GM12878 (cell line): ENCODE data around the gene PDE3B. TPM values are rescaled to one million over a fixed set of nuclear protein-coding genes. Genes with fewer than 3 reads are reported as not detected.

Experiments used
- ATAC-seq: fragments of 200-7000 bp; cut with Tn5 transposase; 3 replicates; pipeline ENCODE4 v1.9.1; 2020; ENCODE audit warnings: mild to moderate bottlenecking, moderate library complexity
- BruUV-seq: library from RNA; stranded (reverse); fragments of 400-500 nt; replicated peaks from 2 replicates; lab custom pipeline; 2021; lab: Mats Ljungman, UMichigan
- CTCF ChIA-PET: fragments of 300-600 bp; sonication (Branson Sonifier 250); formaldehyde crosslinking; extraction: SDS; loops from one replicate; lab custom pipeline; 2021; ENCODE audit warnings: inconsistent platforms; lab: Yijun Ruan, JAX
- POLR2A ChIA-PET: fragments of 350-600 bp; formaldehyde crosslinking; extraction: SDS; loops from one replicate; lab custom pipeline; 2021; ENCODE audit warnings: inconsistent platforms; lab: Charles Lee
- RAD21 ChIA-PET: fragments of 300-600 bp; sonication (Branson Sonifier 250); formaldehyde crosslinking; loops from one replicate; lab custom pipeline; 2023; ENCODE audit warnings: antibody characterized with exemption; ENCODE audit not compliant: unreplicated experiment; lab: Charles Lee
- SMC1A ChIA-PET: fragments of 300-600 bp; sonication (Branson Sonifier 250); formaldehyde crosslinking; loops from one replicate; lab custom pipeline; 2023; ENCODE audit not compliant: unreplicated experiment, uncharacterized antibody; lab: Charles Lee
- DNase-seq: peaks from one replicate; pipeline ENCODE4 v3.0.0-alpha.2; 2011; ENCODE audit warnings: low read depth, low spot score
- FAIRE-seq: peaks from 3 replicates; lab custom pipeline; 2011; peaks lifted over from hg19 to GRCh38; lab: Jason Lieb, UNC
- H2AFZ ChIP-seq: 2 replicates; pipeline ENCODE4 v1.6.0; 2011; ENCODE audit warnings: low read depth, low read length, control low read depth; ENCODE audit not compliant: control insufficient read depth
- H3K27ac ChIP-seq: 2 replicates; pipeline ENCODE4 v1.5.1; 2011; ENCODE audit warnings: control low read depth; ENCODE audit not compliant: control insufficient read depth, insufficient read depth
- H3K27me3 ChIP-seq, 2 experiments: replicated peaks in 1 of 2; 2 replicates each; pipeline versions ENCODE4 v1.6.0 to v1.6.1; 2011; ENCODE audit warnings: low read length in 1 of 2; ENCODE audit not compliant: control insufficient read depth in 2 of 2, insufficient read depth in 2 of 2
- H3K36me3 ChIP-seq, 2 experiments: 2 replicates each; pipeline ENCODE4 v1.5.1; 2011; ENCODE audit warnings: low read length in 1 of 2; ENCODE audit not compliant: control insufficient read depth in 2 of 2, insufficient read depth in 2 of 2
- H3K4me1 ChIP-seq: 2 replicates; pipeline ENCODE4 v1.6.1; 2011; ENCODE audit warnings: mild to moderate bottlenecking, low read length, moderate library complexity, mixed read lengths; ENCODE audit not compliant: control insufficient read depth, insufficient read depth
- H3K4me2 ChIP-seq: 2 replicates; pipeline ENCODE4 v1.6.0; 2011; ENCODE audit warnings: control low read depth; ENCODE audit not compliant: control insufficient read depth, insufficient read depth
- H3K4me3 ChIP-seq: fragments of 200-600 bp; sonication (generic); 2 replicates; pipeline ENCODE4 v1.5.1; 2016
- H3K79me2 ChIP-seq: 2 replicates; pipeline ENCODE4 v1.6.0; 2011; ENCODE audit warnings: low read length; ENCODE audit not compliant: control insufficient read depth, insufficient read depth
- H3K9ac ChIP-seq: 2 replicates; pipeline ENCODE4 v1.8.0; 2011; ENCODE audit warnings: low read length, control low read depth, mixed read lengths; ENCODE audit not compliant: control insufficient read depth, insufficient read depth
- H3K9me3 ChIP-seq: replicated peaks from 3 replicates; pipeline ENCODE4 v1.5.1; 2011; ENCODE audit warnings: mild to moderate bottlenecking, low read length; ENCODE audit not compliant: control insufficient read depth, insufficient read depth
- H4K20me1 ChIP-seq: 2 replicates; pipeline ENCODE4 v1.6.0; 2011; ENCODE audit not compliant: control insufficient read depth, insufficient read depth
- BCL11A ChIP-seq: IDR thresholded peaks from 2 replicates; pipeline ENCODE4 v1.6.1; 2011; ENCODE audit warnings: low read depth, low read length
- CBX5 ChIP-seq: sonication (generic); IDR thresholded peaks from 2 replicates; pipeline ENCODE4 v1.6.1; 2016; ENCODE audit warnings: low read depth, moderate library complexity, mild to moderate bottlenecking, inconsistent platforms
- CHD2 ChIP-seq: IDR thresholded peaks from 2 replicates; pipeline ENCODE4 v1.6.1; 2011; ENCODE audit warnings: low read depth, low read length, improper control_type of control experiment, borderline replicate concordance
- GABPA ChIP-seq: IDR thresholded peaks from 2 replicates; pipeline ENCODE4 v1.6.1; 2014; ENCODE audit warnings: antibody characterized with exemption, low read depth, mild to moderate bottlenecking, inconsistent platforms
- LARP7 ChIP-seq: fragments of 450-650 bp; IDR thresholded peaks from 2 replicates; pipeline ENCODE4 v1.6.1; 2017; ENCODE audit warnings: mild to moderate bottlenecking
- NFXL1 ChIP-seq: fragments of 450-650 bp; IDR thresholded peaks from 2 replicates; pipeline ENCODE4 v1.6.1; 2017; ENCODE audit warnings: antibody characterized with exemption, mild to moderate bottlenecking, borderline replicate concordance
- POLR2A ChIP-seq: IDR thresholded peaks from 2 replicates; pipeline ENCODE4 v1.6.1; 2011; ENCODE audit warnings: low read depth, mild to moderate bottlenecking, low read length
- RCOR1 ChIP-seq: conservative IDR thresholded peaks from 2 replicates; pipeline ENCODE4 v1.6.1; 2012; ENCODE audit warnings: low read depth, low read length, improper control_type of control experiment
- SMC3 ChIP-seq: IDR thresholded peaks from 2 replicates; pipeline ENCODE4 v1.6.1; 2011; ENCODE audit warnings: low read length, improper control_type of control experiment, borderline replicate concordance
- SP1 ChIP-seq: IDR thresholded peaks from one replicate; pipeline ENCODE4 v1.6.1; 2011; ENCODE audit warnings: low read depth, low read length
- TAF1 ChIP-seq: IDR thresholded peaks from 2 replicates; pipeline ENCODE4 v1.6.1; 2011; ENCODE audit warnings: mild to moderate bottlenecking, low read depth, low read length, borderline replicate concordance
- TCF7 ChIP-seq: IDR thresholded peaks from 2 replicates; pipeline ENCODE4 v1.6.1; 2014; ENCODE audit warnings: antibody characterized with exemption, borderline replicate concordance
- WRNIP1 ChIP-seq: IDR thresholded peaks from 2 replicates; pipeline ENCODE4 v1.6.1; 2011; ENCODE audit warnings: low read depth, low read length, improper control_type of control experiment, borderline replicate concordance
- ZNF217 ChIP-seq: fragments of 450-650 bp; IDR thresholded peaks from 2 replicates; pipeline ENCODE4 v1.6.1; 2017; ENCODE audit warnings: antibody characterized with exemption, mild to moderate bottlenecking
- WGBS: methylation state at CpG from one replicate; pipeline ENCODE4 v1.1.6; 2016; ENCODE audit warnings: low lambda C conversion rate; ENCODE audit not compliant: insufficient replicate concordance, insufficient coverage; ENCODE audit errors: missing lambda C conversion rate; 5-methylcytosine and 5-hydroxymethylcytosine counted together
- in situ Hi-C: fragments of 300-500 bp; cut with MboI; formaldehyde crosslinking; loops from 9 replicates; pipeline ENCODE4 v1.14.3; 2018; ENCODE audit warnings: mixed read lengths
- intact Hi-C: fragments of 100-400 bp; cut with micrococcal nuclease; formaldehyde crosslinking; loops from one replicate; pipeline ENCODE4 v1.14.2; 2022; ENCODE audit not compliant: unreplicated experiment
- polyA plus RNA-seq, 11 experiments: library from polyadenylated mRNA; depleted of rRNA in 4 of 11; unstranded in 6 of 11; stranded (reverse) in 5 of 11; fragments of >200 nt; fragmentation: Nextera tagmentation in 4 of 11; fragmentation: Illumina TruSeq in 1 of 11; extraction: Ambion mirVana in 4 of 11; extraction: Trizol in 1 of 11; gene quantifications; 1 replicate in 1 of 11; 2 replicates in 10 of 11; pipeline versions ENCODE4 v1.2.1 to v1.2.3, GENCODE V29; 2011 to 2016; ENCODE audit warnings: inconsistent platforms in 2 of 11, missing spikeins in 2 of 11, low read depth in 1 of 11
- total RNA-seq, 4 experiments: library from RNA; depleted of rRNA in 3 of 4; stranded (reverse); fragments of >200 nt in 3 of 4; fragmentation: Illumina TruSeq in 1 of 4; extraction: Trizol in 1 of 4; gene quantifications; 2 replicates each; pipeline versions ENCODE4 v1.2.1 to v1.2.3, GENCODE V29; 2013 to 2021
- TF ChIP-seq, protein P1 (sequence below): fragments of 450-650 bp; conservative IDR thresholded peaks from 2 replicates; pipeline ENCODE4 v1.6.1; 2017; ENCODE audit warnings: mild to moderate bottlenecking, moderate library complexity

PDE3B gene
- total and polyA plus RNA-seq, 10 of the 15 experiments (the other 5 are each of a cell fraction or from before 2014, with no cell fraction given): 0.04 to 3.1 (median 1.9) TPM

DNA sequence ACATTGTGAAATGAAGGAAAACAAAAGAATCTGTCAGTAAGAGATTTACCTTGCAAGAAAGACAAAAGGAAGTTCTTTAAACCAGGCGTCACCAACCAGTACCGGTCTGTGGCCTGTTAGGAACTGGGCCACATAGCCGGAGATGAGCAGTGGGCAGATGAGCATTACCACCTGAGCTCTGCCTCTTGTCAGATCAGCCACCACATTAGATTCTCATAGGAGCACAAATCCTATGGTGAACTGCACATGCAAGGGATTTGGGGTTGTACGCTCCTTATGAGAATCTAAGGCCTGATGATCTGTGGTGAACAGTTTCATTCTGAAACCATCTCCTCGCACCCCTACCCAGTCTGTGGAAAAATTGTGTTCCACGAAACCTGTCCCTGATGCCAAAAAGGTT lies 140.2 kb downstream of the PDE3B start:
- no peak overlapping the region for H3K27ac ChIP-seq
- no peak overlapping the region for H3K4me3 ChIP-seq
- H3K36me3 ChIP-seq: no peaks in the 10 kb centered on the region
- no peak overlapping the region for H3K9ac ChIP-seq
- ChIA-PET CTCF (no interaction called here), RAD21 (no interaction called here), POLR2A (no interaction called here), SMC1A (no interaction called here)
- FAIRE-seq (no peak), DNase-seq (no peak), ATAC-seq (no peak)
- intact Hi-C loops: no loop called here
- 77% methylated on average over 6 of the region's 6 CpGs for WGBS
- in situ Hi-C loops: no loop called here
- TF ChIP-seq SP1 (no peak), TCF7 (no peak), CHD2 (no peak), CBX5 (no peak), BCL11A (no peak), TAF1 (no peak), WRNIP1 (no peak), POLR2A (no peak), RCOR1 (no peak), SMC3 (no peak), NFXL1 (no peak), ZNF217 (no peak), LARP7 (no peak), GABPA (no peak)
- TF ChIP-seq, protein P1, sequence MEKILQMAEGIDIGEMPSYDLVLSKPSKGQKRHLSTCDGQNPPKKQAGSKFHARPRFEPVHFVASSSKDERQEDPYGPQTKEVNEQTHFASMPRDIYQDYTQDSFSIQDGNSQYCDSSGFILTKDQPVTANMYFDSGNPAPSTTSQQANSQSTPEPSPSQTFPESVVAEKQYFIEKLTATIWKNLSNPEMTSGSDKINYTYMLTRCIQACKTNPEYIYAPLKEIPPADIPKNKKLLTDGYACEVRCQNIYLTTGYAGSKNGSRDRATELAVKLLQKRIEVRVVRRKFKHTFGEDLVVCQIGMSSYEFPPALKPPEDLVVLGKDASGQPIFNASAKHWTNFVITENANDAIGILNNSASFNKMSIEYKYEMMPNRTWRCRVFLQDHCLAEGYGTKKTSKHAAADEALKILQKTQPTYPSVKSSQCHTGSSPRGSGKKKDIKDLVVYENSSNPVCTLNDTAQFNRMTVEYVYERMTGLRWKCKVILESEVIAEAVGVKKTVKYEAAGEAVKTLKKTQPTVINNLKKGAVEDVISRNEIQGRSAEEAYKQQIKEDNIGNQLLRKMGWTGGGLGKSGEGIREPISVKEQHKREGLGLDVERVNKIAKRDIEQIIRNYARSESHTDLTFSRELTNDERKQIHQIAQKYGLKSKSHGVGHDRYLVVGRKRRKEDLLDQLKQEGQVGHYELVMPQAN: no peak
- no peaks in the 10 kb centered on the region for H3K79me2 ChIP-seq
- no TSS peak for BruUV-seq
- H3K4me1 ChIP-seq: no peaks in the 10 kb centered on the region
- H3K4me2 ChIP-seq: no peak overlapping the region
- H4K20me1 ChIP-seq: no peaks in the 10 kb centered on the region
- no peak overlapping the region for H2AFZ ChIP-seq
- no peaks in the 10 kb centered on the region for H3K9me3 ChIP-seq
- H3K27me3 ChIP-seq: no peaks in the 10 kb centered on the region
